HG02678 (cell line): ENCODE measurements around the gene ADGRL2.

Experiments used
- ATAC-seq: cut with Tn5 transposase; IDR thresholded peaks from one replicate; pipeline ENCODE4 v1.9.1; 2021; ENCODE audit warnings: mild to moderate bottlenecking, moderate library complexity; ENCODE audit not compliant: unreplicated experiment

The ADGRL2 gene

DNA sequence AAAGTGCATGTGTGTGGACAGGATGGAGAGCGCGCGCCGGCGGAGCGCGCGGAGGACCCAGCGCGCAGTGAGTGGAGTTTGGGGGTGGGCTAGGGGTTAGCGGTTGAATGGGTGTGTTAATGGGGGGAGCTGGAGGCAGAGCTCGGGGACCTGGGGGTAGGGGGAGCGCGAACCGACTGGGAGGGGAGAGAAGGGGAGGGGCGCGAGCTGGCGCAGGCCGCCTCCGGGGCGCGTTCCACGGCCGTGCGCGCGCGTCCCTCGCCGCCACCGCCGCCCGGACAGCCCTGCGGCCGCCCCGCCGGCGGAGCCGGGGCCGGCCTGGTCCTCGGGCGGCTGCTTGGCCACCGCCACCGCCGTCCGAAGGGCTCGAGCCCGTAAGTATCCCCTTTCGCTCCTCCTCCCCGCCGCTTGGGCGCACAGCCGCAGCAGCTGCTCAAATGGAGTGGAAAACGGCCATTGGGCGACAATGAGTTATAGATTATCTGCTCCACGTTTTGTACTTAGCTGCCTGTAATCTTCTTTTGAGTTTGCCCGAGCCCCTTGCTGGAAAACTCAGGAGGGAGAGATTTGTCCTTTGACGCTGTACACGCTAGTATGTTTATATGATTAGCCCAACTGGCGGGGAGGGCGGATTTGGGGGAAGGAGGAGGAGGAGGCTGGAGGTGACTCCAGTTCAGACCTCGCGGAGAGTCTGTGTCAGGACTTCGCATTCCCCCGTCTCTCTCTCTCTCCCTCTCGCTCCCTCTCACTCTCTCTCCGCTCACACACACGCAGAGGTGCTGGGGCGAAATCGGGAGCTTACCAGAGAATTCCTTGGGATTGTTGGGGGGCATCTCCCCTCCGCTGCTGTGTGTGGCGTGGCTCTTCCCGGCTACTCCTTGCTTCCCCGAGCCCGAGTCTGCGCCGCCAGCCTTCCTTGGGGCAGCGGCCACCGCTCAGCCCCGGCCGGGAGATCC, at the start of gene ADGRL2:
ADGRL2 (plus strand) TSS at position 240 of the 956 bp plus-strand sequence. CDS start 36,051 bp downstream, outside the sequence.
- ATAC-seq, result peak; percentile 61

DNA sequence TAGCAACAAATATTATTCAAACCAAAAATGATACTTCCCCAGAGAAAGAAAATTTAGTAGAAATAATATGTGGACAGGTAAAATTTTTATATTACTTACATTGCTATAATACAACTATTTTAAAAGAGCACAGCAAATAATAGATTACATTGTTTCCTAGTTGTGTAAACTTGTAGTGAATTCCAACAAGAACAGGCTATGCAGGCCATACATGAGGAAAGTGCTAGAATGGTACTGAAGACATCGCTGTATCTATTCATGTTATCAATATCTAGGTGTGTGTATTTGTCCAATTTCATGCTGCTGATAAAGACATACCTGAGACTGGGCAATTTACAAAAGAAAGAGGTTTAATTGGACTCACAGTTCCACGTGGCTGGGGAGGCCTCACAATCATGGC, 47.9 kb upstream of the ADGRL2 start:
- no peak for ATAC-seq

GRCh38 chr1:81754424-81754823, 46.3 kb upstream of the ADGRL2 start:
- ATAC-seq, result no peak

GRCh38 chr1:81756872-81757271, 43.9 kb upstream of the ADGRL2 start:
- no peak for ATAC-seq

DNA sequence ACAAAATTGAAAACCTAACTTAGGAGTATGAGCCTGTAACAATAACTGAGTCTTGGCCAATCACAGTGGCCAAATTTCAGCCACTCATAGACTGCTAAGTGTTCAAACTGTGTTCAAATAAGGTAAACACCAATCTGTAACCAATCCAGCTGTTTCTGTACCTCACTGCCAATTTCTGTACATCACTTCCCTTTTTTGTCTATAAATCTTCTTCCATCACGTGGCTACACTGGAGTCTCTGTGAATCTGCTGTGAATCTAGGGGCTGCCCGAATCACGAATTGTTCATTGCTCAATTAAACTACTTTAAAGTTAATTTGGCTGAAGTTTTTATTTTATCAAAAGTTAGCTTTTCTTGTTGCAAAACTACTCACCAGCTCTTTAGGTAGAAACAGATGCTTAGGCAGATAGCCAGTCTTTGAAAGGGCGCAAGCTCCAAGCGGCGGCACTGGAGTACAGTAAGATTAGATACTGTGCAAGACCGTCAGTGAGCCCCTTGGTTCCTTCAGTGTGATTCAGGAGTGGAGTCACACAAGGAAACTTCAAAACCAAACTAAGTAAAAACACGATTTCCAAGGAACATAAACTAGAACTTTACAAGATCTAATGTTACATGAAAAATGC, 43.2 kb upstream of the ADGRL2 start:
- ATAC-seq, result no peak

DNA sequence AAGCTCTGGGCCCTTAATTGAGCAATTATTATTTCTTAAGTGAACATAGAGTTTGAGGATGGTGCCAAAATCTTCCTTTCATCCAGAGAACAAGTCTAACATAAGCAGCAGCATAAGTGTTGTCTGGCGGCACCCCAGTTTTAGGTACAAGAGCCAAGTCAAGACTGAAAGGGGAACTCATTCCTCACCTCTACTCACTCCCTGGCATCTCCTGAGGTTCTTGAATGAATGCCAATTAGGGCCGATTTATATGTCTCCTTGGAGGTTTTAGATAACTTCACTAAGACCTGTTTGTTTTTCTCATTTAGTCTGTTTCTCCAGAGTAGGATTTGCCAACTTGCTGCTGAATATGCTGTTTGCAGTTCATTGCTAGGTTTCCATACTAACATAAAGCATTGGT, 42.6 kb upstream of the ADGRL2 start:
- no peak for ATAC-seq

GRCh38 chr1:81760477-81761097, 40.1 kb upstream of the ADGRL2 start:
- ATAC-seq, result no peak

GRCh38 chr1:81775510-81775909, 25.2 kb upstream of the ADGRL2 start:
- ATAC-seq, result no peak

- no peak for ATAC-seq
These were observed 19.9 kb upstream of the ADGRL2 start for GRCh38 chr1:81780705-81781454.

DNA sequence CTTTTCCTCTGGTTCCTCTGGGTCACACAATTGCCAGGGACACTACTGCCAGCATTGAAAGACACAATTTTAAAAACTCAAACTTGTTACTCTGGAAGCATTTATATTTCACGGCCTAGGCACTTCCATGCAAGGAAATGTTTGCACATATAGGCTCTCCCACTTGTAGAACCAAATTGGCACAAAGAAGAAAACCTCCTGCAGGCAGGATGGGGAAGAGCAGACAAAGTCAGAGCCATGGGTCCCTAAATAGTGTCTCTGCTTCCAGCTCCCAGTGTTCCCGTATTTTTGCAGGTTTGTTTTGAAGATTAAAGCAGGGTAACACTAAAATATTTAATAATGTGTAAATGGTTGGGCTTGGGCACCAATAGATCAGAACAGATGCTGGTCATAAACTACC, 19.0 kb upstream of the ADGRL2 start:
- no peak for ATAC-seq

GRCh38 chr1:81792184-81792583, 8.6 kb upstream of the ADGRL2 start:
- ATAC-seq, result no peak

GRCh38 chr1:81797701-81798100, 3.0 kb upstream of the ADGRL2 start:
- ATAC-seq, result no peak

DNA sequence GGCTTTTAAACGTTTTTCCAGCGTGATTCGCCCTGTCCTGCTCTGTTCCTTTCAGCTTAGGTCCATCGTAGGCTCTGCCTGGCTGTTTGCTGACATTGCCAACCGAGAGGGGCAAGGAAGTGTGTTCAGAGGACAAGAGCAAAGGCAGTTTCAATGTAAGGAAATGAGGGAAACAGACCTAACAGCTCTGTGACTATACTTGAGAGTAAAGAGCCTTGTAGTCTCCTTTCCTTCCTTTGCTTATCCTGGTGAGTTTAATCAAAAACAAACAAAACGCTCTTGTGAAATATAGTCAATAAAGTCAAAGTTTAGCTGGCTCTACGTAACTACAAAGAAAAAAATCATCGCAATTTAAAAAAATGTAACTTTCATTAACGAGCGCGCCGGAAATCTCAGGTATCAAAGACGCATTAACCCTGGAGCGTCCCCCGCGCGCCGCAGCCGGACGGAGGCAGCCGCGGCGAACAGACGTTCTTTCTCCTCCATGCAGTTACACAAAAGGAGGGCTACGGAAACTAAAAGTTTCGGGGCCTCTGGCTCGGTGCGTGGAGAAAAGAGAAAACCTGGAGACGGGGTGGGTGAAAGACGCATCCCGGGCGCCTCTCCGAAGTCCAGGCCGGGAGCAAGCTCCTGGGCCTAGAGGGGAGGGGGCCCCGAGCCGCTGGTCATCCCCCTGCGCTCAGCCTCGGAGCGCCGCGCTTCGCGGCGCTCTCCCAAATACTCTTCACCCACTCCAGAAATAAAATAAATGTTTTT, 617 bp upstream of the ADGRL2 start:
- no peak for ATAC-seq

DNA sequence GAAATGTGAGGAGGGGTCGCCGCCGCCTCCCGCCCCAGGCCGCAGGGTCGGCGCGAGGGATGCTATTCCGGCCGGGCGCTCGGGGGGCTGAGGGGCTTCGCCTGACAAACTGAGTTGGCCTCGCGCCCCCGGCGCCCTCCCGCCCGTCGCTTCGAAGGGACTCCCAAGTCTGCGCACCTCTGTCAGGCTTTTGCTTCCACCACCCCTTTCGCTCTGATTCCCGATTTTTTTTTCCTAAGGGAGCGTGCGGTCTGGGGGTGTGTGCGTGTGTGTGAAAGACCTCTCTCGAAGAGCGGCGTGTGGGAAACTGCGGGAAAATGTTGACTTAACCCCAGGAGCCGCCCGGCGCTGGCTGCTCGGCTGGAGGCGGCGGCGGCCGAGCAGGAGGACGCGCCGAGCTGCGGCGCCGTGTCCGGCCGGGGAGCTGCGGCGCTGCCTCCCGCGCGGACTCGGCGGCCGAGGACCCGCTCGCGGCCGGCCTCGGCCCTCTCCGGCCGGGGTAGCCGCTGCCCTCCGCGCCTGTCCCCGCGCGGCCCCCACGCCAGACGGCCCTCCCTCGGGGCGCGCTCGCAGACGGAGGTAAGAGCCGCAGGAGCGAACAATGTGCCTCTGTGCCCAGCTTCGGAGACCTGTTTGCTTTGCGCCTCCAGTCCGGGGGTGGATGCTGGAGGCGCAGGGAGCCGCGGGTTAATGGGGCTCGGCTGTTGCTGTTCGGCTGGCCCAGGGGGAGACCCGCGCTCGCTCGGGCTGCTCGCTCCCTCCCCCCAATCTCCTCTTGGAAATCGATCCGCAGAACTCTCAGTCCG, 1.1 kb downstream of the ADGRL2 start:
- no peak for ATAC-seq

- ATAC-seq, result no peak
These were observed 1.6 kb downstream of the ADGRL2 start for GRCh38 chr1:81802457-81802706.

DNA sequence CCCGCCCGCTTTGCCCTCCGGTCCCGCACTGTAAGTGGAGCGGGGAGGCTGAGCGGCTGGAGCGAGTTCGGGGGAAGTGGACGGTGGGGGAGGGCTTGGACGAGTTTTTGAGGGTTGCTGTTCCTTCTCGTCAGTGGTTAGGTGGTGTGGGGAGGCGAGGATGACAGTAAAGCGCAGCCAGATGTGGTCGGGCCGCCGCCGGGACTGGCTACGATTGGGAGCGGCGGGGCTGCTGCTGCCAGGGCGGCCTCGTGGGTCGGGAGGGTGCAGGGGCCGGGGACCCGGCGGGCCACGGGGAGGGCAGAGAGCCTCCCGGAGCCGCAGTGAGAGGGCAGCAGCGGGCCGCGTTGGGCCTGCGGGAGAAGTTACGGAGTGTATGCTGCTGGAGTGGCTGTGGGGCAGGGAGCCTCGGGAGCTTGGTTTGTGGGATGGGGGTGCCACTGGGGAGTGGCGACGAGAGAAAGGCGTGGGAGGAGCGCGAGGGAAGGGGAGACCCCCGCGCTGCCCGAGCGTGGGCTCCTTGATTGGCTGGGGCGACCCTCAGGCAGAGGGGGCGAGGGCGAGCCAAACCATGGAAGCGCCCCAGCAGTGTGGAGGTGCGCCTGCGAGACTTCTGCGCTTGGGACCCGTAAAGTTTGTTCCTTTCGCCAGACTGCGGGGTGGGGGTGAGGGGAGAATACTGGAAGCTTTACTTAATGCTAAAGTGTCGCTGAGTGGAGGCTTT, 2.1 kb downstream of the ADGRL2 start:
- ATAC-seq, result no peak

DNA sequence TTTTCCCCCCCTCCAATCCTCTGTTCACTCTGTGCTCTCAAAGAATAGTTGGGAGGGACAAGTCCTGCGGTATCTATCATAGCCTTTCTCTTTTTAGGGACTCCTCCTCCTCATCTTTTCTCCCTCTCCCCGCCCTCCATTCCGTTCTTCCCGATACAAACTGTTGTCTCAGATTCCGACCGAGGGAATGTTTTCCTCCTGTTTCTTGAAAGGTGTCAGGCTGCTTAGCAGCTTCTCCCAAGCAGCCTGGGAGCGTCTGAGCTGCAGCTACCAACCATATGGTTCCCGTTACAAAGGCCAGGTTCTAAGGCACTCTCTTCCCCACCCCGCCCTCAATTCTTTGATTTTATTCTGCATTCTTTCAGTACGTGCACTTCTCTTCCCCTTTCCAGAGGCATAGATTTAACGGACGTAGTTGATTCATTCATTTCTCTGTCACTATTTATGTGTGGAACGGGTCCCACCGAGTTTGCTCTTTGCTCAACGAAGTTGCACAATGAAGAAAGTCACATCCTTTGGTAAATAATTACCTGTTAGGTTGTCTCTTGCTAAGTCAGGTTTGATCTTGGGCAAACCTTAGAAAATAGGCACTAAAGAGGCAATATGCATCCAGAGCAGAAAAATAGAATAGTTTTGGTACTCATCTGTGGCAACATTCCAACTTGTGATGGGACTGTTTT, 2.8 kb downstream of the ADGRL2 start:
- ATAC-seq, result no peak

DNA sequence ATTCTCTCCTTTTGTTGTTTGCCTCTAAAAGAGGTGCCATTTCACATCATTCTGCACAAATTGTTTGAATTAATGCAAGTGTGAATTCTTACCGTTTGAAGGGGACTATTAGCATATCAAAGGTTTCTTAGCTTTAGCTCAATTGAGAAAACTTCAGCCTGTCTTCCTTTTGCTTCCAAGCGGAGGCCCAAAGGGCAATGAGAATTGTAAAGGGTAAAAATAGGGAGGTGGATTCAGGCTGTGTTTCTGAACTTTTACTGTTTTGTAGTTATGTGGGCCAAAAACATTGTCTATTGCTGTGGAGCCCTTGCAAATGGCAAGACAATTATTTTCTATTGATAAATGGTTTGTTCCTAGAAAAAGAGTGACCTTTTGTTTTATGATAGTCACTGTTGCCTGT, 3.6 kb downstream of the ADGRL2 start:
- ATAC-seq, result no peak
